Astrocyte (in vitro differentiated cells and primary cell): ENCODE measurements around the gene ATP2C2. TPM values are rescaled to one million over a fixed set of nuclear protein-coding genes. Genes with fewer than 3 reads are reported as not detected.

Experiments
- DNase-seq: peaks from one replicate; pipeline ENCODE4 v3.0.0-alpha.2; 2010; ENCODE audit warnings: low read depth
- FAIRE-seq: peaks from 2 replicates; lab custom pipeline; 2011; peaks lifted over from hg19 to GRCh38; lab: Jason Lieb, UNC
- H2AFZ ChIP-seq: 2 replicates; pipeline ENCODE4 v1.6.0; 2012; ENCODE audit warnings: low read depth, low read length, inconsistent platforms
- H3K27ac ChIP-seq: 2 replicates; pipeline ENCODE4 v1.5.1; 2011; ENCODE audit warnings: low read depth, low read length, inconsistent platforms
- H3K27me3 ChIP-seq: 2 replicates; pipeline ENCODE4 v1.6.0; 2011; ENCODE audit warnings: low read length, inconsistent platforms; ENCODE audit not compliant: insufficient read depth
- H3K36me3 ChIP-seq: 2 replicates; pipeline ENCODE4 v1.5.1; 2011; ENCODE audit warnings: low read length, inconsistent platforms; ENCODE audit not compliant: insufficient read depth
- H3K4me1 ChIP-seq: 2 replicates; pipeline ENCODE4 v1.5.1; 2011; ENCODE audit warnings: low read length, inconsistent platforms; ENCODE audit not compliant: insufficient read depth
- H3K4me2 ChIP-seq: 2 replicates; pipeline ENCODE4 v1.6.0; 2012; ENCODE audit warnings: low read length, inconsistent platforms
- H3K4me3 ChIP-seq: 2 replicates; pipeline ENCODE4 v1.5.1; 2011; ENCODE audit warnings: low read depth, mild to moderate bottlenecking, low read length, inconsistent platforms; ENCODE audit not compliant: insufficient read depth
- H3K79me2 ChIP-seq: 2 replicates; pipeline ENCODE4 v1.6.0; 2012; ENCODE audit warnings: mild to moderate bottlenecking, low read length, inconsistent platforms; ENCODE audit not compliant: insufficient read depth
- H3K9ac ChIP-seq: 2 replicates; pipeline ENCODE4 v1.6.0; 2012; ENCODE audit warnings: mild to moderate bottlenecking, low read length, inconsistent platforms
- H3K9me3 ChIP-seq: 2 replicates; pipeline ENCODE4 v1.5.1; 2012; ENCODE audit warnings: low read depth, mild to moderate bottlenecking, low read length, inconsistent platforms; ENCODE audit not compliant: insufficient read depth
- H4K20me1 ChIP-seq: 2 replicates; pipeline ENCODE4 v1.6.0; 2012; ENCODE audit warnings: low read length, inconsistent platforms; ENCODE audit not compliant: insufficient read depth
- H3K27ac Mint-ChIP-seq: one replicate; pipeline ENCODE4 v1.8.0; 2021; ENCODE audit warnings: mild to moderate bottlenecking, mixed read lengths; ENCODE audit not compliant: unreplicated experiment
- H3K27me3 Mint-ChIP-seq: one replicate; pipeline ENCODE4 v1.8.0; 2021; ENCODE audit warnings: low read depth, mixed read lengths; ENCODE audit not compliant: unreplicated experiment
- H3K36me3 Mint-ChIP-seq: one replicate; pipeline ENCODE4 v1.8.0; 2021; ENCODE audit warnings: low read depth, mixed read lengths; ENCODE audit not compliant: unreplicated experiment
- H3K4me1 Mint-ChIP-seq: one replicate; pipeline ENCODE4 v1.8.0; 2021; ENCODE audit warnings: low read depth, mixed read lengths; ENCODE audit not compliant: unreplicated experiment
- H3K4me3 Mint-ChIP-seq: one replicate; pipeline ENCODE4 v1.8.0; 2021; ENCODE audit warnings: mild to moderate bottlenecking, moderate library complexity, mixed read lengths; ENCODE audit not compliant: unreplicated experiment
- H3K9me3 Mint-ChIP-seq: one replicate; pipeline ENCODE4 v1.8.0; 2021; ENCODE audit warnings: mild to moderate bottlenecking, mixed read lengths; ENCODE audit not compliant: unreplicated experiment
- CTCF ChIP-seq: IDR thresholded peaks from 2 replicates; pipeline ENCODE4 v1.5.1; 2011; ENCODE audit warnings: low read depth, mild to moderate bottlenecking, inconsistent platforms, low read length, moderate library complexity; ENCODE audit not compliant: insufficient read depth
- EZH2 ChIP-seq: IDR thresholded peaks from 2 replicates; pipeline ENCODE4 v1.6.1; 2012; ENCODE audit warnings: mild to moderate bottlenecking, low read length, inconsistent platforms; ENCODE audit not compliant: insufficient read depth
- total RNA-seq: library from RNA; stranded (reverse); gene quantifications from 2 replicates; pipeline ENCODE4 v1.2.1, GENCODE V29; 2021

Gene ATP2C2
- total RNA-seq, 1 donor from 2014 or later, result 0.41 TPM

- no peak overlapping the region for H3K27ac ChIP-seq
- peaks cover 33% of the 10 kb centered on the region for H3K36me3 Mint-ChIP-seq
- no peaks in the 10 kb centered on the region for H3K27me3 Mint-ChIP-seq
- peaks cover 45% of the 10 kb centered on the region for H4K20me1 ChIP-seq
- TF ChIP-seq CTCF (no peak), EZH2 (no peak)
- H3K9me3 ChIP-seq, result peaks cover 2% of the 10 kb centered on the region
- H3K79me2 ChIP-seq, result peaks cover 5% of the 10 kb centered on the region
- H3K4me1 Mint-ChIP-seq, result no peaks in the 10 kb centered on the region
- H3K27ac Mint-ChIP-seq, result no peak overlapping the region
- no peak for DNase-seq
- H3K36me3 ChIP-seq, result peaks cover 17% of the 10 kb centered on the region
- H3K4me3 ChIP-seq, result no peak overlapping the region
- no peak for FAIRE-seq
- H3K4me1 ChIP-seq, result no peaks in the 10 kb centered on the region
- no peak overlapping the region for H3K4me3 Mint-ChIP-seq
- no peak overlapping the region for H3K9ac ChIP-seq
- H3K9me3 Mint-ChIP-seq, result peaks cover 11% of the 10 kb centered on the region
- no peak overlapping the region for H2AFZ ChIP-seq
- H3K4me2 ChIP-seq, result no peak overlapping the region
- no peaks in the 10 kb centered on the region for H3K27me3 ChIP-seq
These were observed 98.4 kb downstream of the ATP2C2 start for GRCh38 chr16:84466692-84467091.

GRCh38 chr16:84467256-84467655, 98.9 kb downstream of the ATP2C2 start:
- Histone ChIP-seq H2AFZ (no peak overlapping the region), H4K20me1 (peaks cover 50% of the 10 kb centered on the region), H3K27me3 (no peaks in the 10 kb centered on the region), H3K27ac (no peak overlapping the region), H3K4me2 (no peak overlapping the region), H3K36me3 (peaks cover 17% of the 10 kb centered on the region), H3K79me2 (peaks cover 7% of the 10 kb centered on the region), H3K4me1 (no peaks in the 10 kb centered on the region), H3K4me3 (no peak overlapping the region), H3K9ac (no peak overlapping the region), H3K9me3 (peaks cover 2% of the 10 kb centered on the region)
- TF ChIP-seq EZH2 (no peak), CTCF (no peak)
- Mint-ChIP-seq H3K4me1 (no peaks in the 10 kb centered on the region), H3K9me3 (peaks cover 11% of the 10 kb centered on the region), H3K27ac (no peak overlapping the region), H3K27me3 (no peaks in the 10 kb centered on the region), H3K4me3 (no peak overlapping the region), H3K36me3 (peaks cover 34% of the 10 kb centered on the region)
- no peak for DNase-seq
- FAIRE-seq, result no peak

- Mint-ChIP-seq H3K9me3 (peaks cover 11% of the 10 kb centered on the region), H3K4me3 (no peak overlapping the region), H3K27ac (no peak overlapping the region), H3K4me1 (no peaks in the 10 kb centered on the region), H3K27me3 (no peaks in the 10 kb centered on the region), H3K36me3 (peaks cover 33% of the 10 kb centered on the region)
- Histone ChIP-seq H3K27ac (no peak overlapping the region), H3K27me3 (no peaks in the 10 kb centered on the region), H3K36me3 (peaks cover 17% of the 10 kb centered on the region), H3K9ac (no peak overlapping the region), H2AFZ (no peak overlapping the region), H4K20me1 (peaks cover 52% of the 10 kb centered on the region), H3K9me3 (peaks cover 2% of the 10 kb centered on the region), H3K4me3 (no peak overlapping the region), H3K79me2 (peaks cover 9% of the 10 kb centered on the region), H3K4me2 (no peak overlapping the region), H3K4me1 (no peaks in the 10 kb centered on the region)
- FAIRE-seq (no peak), DNase-seq (no peak)
- TF ChIP-seq CTCF (no peak), EZH2 (no peak)
These were observed 99.4 kb downstream of the ATP2C2 start for GRCh38 chr16:84467709-84468108.
